Measurements from ENCODE around the gene DACH2.

DACH2 gene

DNA sequence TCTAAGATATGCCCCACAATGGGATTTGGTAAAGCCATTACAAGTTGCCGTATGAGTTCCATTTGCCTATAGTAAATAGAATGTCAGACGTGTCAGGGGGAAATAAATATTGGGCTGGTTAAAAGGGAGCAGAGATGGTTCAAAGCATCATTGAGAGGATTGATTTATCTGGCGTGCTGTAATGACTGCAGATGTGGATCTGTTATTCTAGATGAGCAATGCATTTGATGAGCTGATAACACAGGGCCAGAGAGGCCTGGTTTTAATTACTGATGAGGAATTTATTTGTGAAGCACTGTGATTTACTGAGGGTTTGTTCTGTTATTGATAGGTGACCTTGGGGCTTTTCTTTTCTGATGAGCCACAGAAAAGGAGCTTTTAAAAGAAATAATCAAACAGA, 62.5 kb downstream of the DACH2 start:
- no peaks in the 10 kb centered on the region for H3K36me3 ChIP-seq (ENCODE audit: insufficient read depth, low read length)
- no peak overlapping the region for H2AFZ ChIP-seq (ENCODE audit: low read length)
- TF ChIP-seq, protein P1, sequence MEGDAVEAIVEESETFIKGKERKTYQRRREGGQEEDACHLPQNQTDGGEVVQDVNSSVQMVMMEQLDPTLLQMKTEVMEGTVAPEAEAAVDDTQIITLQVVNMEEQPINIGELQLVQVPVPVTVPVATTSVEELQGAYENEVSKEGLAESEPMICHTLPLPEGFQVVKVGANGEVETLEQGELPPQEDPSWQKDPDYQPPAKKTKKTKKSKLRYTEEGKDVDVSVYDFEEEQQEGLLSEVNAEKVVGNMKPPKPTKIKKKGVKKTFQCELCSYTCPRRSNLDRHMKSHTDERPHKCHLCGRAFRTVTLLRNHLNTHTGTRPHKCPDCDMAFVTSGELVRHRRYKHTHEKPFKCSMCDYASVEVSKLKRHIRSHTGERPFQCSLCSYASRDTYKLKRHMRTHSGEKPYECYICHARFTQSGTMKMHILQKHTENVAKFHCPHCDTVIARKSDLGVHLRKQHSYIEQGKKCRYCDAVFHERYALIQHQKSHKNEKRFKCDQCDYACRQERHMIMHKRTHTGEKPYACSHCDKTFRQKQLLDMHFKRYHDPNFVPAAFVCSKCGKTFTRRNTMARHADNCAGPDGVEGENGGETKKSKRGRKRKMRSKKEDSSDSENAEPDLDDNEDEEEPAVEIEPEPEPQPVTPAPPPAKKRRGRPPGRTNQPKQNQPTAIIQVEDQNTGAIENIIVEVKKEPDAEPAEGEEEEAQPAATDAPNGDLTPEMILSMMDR (conservative IDR thresholded peaks at IDR 0.05; ENCODE audit: low read length), result no peak
- no peak for TF ChIP-seq EZH2phosphoT487 (IDR thresholded peaks at IDR 0.05; ENCODE audit: borderline replicate concordance)
- no peak overlapping the region for H3K9ac ChIP-seq (ENCODE audit: low read depth, low read length, poor library complexity, severe bottlenecking)
- no peak overlapping the region for H3K4me2 ChIP-seq (ENCODE audit: low read depth, low read length, poor library complexity, severe bottlenecking)
- no peaks in the 10 kb centered on the region for H3K27me3 ChIP-seq (ENCODE audit: insufficient read depth, low read length, poor library complexity, severe bottlenecking)
- H3K4me1 ChIP-seq (ENCODE audit: insufficient read depth, low read length, poor library complexity, severe bottlenecking), result no peaks in the 10 kb centered on the region
- no peaks in the 10 kb centered on the region for H4K20me1 ChIP-seq (ENCODE audit: insufficient read depth, low read length, poor library complexity, severe bottlenecking)
- H3K4me3 ChIP-seq (ENCODE audit: low read length, poor library complexity, severe bottlenecking), result no peak overlapping the region
- H3K79me2 ChIP-seq (ENCODE audit: insufficient read depth, low read length), result no peaks in the 10 kb centered on the region
- no peaks in the 10 kb centered on the region for H3K9me3 ChIP-seq (ENCODE audit: insufficient read depth, low read depth, low read length)
- no peaks in the 10 kb centered on the region for H3F3A ChIP-seq (ENCODE audit: low read depth)
- H3K9me2 ChIP-seq (replicated peaks; ENCODE audit: low read depth, low read length), result no peaks in the 10 kb centered on the region

DNA sequence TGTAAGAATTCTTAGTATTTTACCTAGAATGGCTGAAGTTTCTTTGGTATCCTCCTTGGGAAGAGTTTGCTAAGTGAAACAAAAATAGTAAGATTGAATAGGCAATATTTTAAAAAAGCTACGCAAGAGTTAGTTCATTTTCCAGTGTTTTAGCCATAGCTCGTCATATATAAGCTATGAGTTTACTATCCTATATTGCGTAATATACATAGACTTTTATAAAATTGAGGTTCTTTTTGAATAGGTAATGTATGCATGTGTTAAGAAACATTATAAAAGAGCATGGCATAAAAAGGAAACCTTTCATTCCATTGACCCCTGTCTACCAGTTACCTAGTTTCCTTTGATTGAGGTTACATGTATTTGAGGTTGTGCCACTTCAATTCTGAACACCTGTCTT, 67.0 kb downstream of the DACH2 start:
- H3K79me2 ChIP-seq (ENCODE audit: insufficient read depth, low read length), result no peaks in the 10 kb centered on the region
- no peaks in the 10 kb centered on the region for H3F3A ChIP-seq (ENCODE audit: low read depth)
- H3K27me3 ChIP-seq (ENCODE audit: insufficient read depth, low read length, poor library complexity, severe bottlenecking), result no peaks in the 10 kb centered on the region
- H3K36me3 ChIP-seq (ENCODE audit: insufficient read depth, low read length), result no peaks in the 10 kb centered on the region
- H2AFZ ChIP-seq (ENCODE audit: low read length), result no peak overlapping the region
- no peaks in the 10 kb centered on the region for H3K4me1 ChIP-seq (ENCODE audit: insufficient read depth, low read length, poor library complexity, severe bottlenecking)
- no peak overlapping the region for H3K9ac ChIP-seq (ENCODE audit: low read depth, low read length, poor library complexity, severe bottlenecking)
- H3K4me3 ChIP-seq (ENCODE audit: low read length, poor library complexity, severe bottlenecking), result no peak overlapping the region
- H4K20me1 ChIP-seq (ENCODE audit: insufficient read depth, low read length, poor library complexity, severe bottlenecking), result no peaks in the 10 kb centered on the region
- H3K4me2 ChIP-seq (ENCODE audit: low read depth, low read length, poor library complexity, severe bottlenecking), result no peak overlapping the region
- no peaks in the 10 kb centered on the region for H3K9me3 ChIP-seq (ENCODE audit: insufficient read depth, low read depth, low read length)
- no peak for TF ChIP-seq EZH2phosphoT487 (IDR thresholded peaks at IDR 0.05; ENCODE audit: borderline replicate concordance)
- TF ChIP-seq, protein P1 (conservative IDR thresholded peaks at IDR 0.05; ENCODE audit: low read length), result no peak
- no peaks in the 10 kb centered on the region for H3K9me2 ChIP-seq (replicated peaks; ENCODE audit: low read depth, low read length)

DNA sequence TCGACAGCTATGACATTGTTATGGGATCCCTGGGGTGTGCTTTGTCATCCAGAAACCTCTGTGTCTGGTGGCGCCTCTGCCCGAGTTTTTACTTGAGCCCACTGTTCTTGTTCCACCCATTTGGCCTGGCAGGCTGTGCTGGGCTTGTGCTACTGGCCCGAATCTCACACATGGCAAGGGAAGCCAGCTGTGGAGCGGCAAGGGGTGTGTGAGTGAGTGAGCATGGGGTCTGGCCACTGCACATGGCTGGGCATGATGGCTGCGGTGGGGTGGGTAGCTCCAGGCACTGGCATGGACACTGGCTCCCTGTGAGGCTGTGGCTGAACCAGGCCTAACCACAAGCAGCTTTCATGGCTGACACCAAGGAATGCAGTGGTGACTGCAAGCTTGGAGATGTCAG, 89.2 kb downstream of the DACH2 start:
- H3K9me2 ChIP-seq (replicated peaks; ENCODE audit: low read depth, low read length), result no peaks in the 10 kb centered on the region
- no peaks in the 10 kb centered on the region for H3K4me1 ChIP-seq (ENCODE audit: insufficient read depth, low read length, poor library complexity, severe bottlenecking)
- H3K4me3 ChIP-seq (ENCODE audit: low read length, poor library complexity, severe bottlenecking), result no peak overlapping the region
- no peaks in the 10 kb centered on the region for H3K79me2 ChIP-seq (ENCODE audit: insufficient read depth, low read length)
- H3K36me3 ChIP-seq (ENCODE audit: insufficient read depth, low read length), result no peaks in the 10 kb centered on the region
- no peaks in the 10 kb centered on the region for H3F3A ChIP-seq (ENCODE audit: low read depth)
- no peaks in the 10 kb centered on the region for H3K9me3 ChIP-seq (ENCODE audit: insufficient read depth, low read depth, low read length)
- TF ChIP-seq, protein P1 (conservative IDR thresholded peaks at IDR 0.05; ENCODE audit: low read length), result no peak
- TF ChIP-seq EZH2phosphoT487 (IDR thresholded peaks at IDR 0.05; ENCODE audit: borderline replicate concordance), result no peak
- H3K9ac ChIP-seq (ENCODE audit: low read depth, low read length, poor library complexity, severe bottlenecking), result no peak overlapping the region
- H3K4me2 ChIP-seq (ENCODE audit: low read depth, low read length, poor library complexity, severe bottlenecking), result no peak overlapping the region
- no peaks in the 10 kb centered on the region for H4K20me1 ChIP-seq (ENCODE audit: insufficient read depth, low read length, poor library complexity, severe bottlenecking)
- no peaks in the 10 kb centered on the region for H3K27me3 ChIP-seq (ENCODE audit: insufficient read depth, low read length, poor library complexity, severe bottlenecking)
- H2AFZ ChIP-seq (ENCODE audit: low read length), result no peak overlapping the region

All from Loucy (cell line).